ENCODE data around the gene MPIG6B.
A peak's percentile ranks its signal among the peaks of the same experiment; 100 is the strongest.
"Not testable (repeated sequence)": the region's sequence is repeated elsewhere in the genome, so short reads cannot be mapped to it uniquely, and the experiment has no call there.

MPIG6B gene

GRCh38 chr6:31700740-31701401 is 22.3 kb upstream of the MPIG6B start:
- no peak for DNase-seq (ENCODE audit: low read depth in 2 of 3, low spot score in 1 of 3)

- DNase-seq (ENCODE audit: low read depth in 2 of 3, low spot score in 1 of 3), result no peak
Measured at GRCh38 chr6:31701666-31702404, 21.3 kb upstream of the MPIG6B start.

- DNase-seq (ENCODE audit: low read depth in 2 of 3, low spot score in 1 of 3), result peak; percentile 16 to 20 (median 20)
Measured at GRCh38 chr6:31702405-31702818, 20.8 kb upstream of the MPIG6B start.

- peak; percentile 93 to 98 (median 94) for DNase-seq (ENCODE audit: low read depth in 2 of 3, low spot score in 1 of 3)
Measured at GRCh38 chr6:31702819-31703716, 20.1 kb upstream of the MPIG6B start, which contains the start of gene ABHD16A. Gene ABHD16A, minus strand, starts transcription at chr6:31703324. Its CDS starts 43 bp downstream, at chr6:31703281.

- no peak for DNase-seq (ENCODE audit: low read depth in 2 of 3, low spot score in 1 of 3)
Measured at GRCh38 chr6:31705931-31706330, 17.2 kb upstream of the MPIG6B start.

GRCh38 chr6:31706599-31706998 is 16.6 kb upstream of the MPIG6B start, which contains the start of gene LY6G6F:
Gene LY6G6F, plus strand, starts transcription at chr6:31706866. Its CDS starts 41 bp downstream, at chr6:31706907.
- no peak for DNase-seq (ENCODE audit: low read depth in 2 of 3, low spot score in 1 of 3)

- no peak for DNase-seq (ENCODE audit: low read depth in 2 of 3, low spot score in 1 of 3)
Measured at GRCh38 chr6:31707701-31708100, 15.5 kb upstream of the MPIG6B start.

- no peak for DNase-seq (ENCODE audit: low read depth in 2 of 3, low spot score in 1 of 3)
Measured at GRCh38 chr6:31708224-31708623, 14.9 kb upstream of the MPIG6B start.

- not testable (repeated sequence) for DNase-seq (ENCODE audit: low read depth in 2 of 3, low spot score in 1 of 3)
Measured at GRCh38 chr6:31709157-31709556, 14.0 kb upstream of the MPIG6B start.

- DNase-seq (ENCODE audit: low read depth in 2 of 3, low spot score in 1 of 3), result no peak
Measured at GRCh38 chr6:31710523-31711219, 12.5 kb upstream of the MPIG6B start.

- no peak for DNase-seq (ENCODE audit: low read depth in 2 of 3, low spot score in 1 of 3)
Measured at GRCh38 chr6:31711233-31711632, 11.9 kb upstream of the MPIG6B start.

- no peak for DNase-seq (ENCODE audit: low read depth in 2 of 3, low spot score in 1 of 3)
Measured at GRCh38 chr6:31712296-31712695, 10.9 kb upstream of the MPIG6B start.

GRCh38 chr6:31713465-31713864 is 9.7 kb upstream of the MPIG6B start:
- DNase-seq (ENCODE audit: low read depth in 2 of 3, low spot score in 1 of 3), result no peak

GRCh38 chr6:31713991-31714684 is 9.0 kb upstream of the MPIG6B start:
- DNase-seq (ENCODE audit: low read depth in 2 of 3, low spot score in 1 of 3), result no peak

GRCh38 chr6:31715022-31715958 is 7.9 kb upstream of the MPIG6B start, which contains the start of gene LY6G6D:
Gene LY6G6D, plus strand, starts transcription at chr6:31715348. Its CDS starts 8 bp downstream, at chr6:31715356.
- DNase-seq (ENCODE audit: low read depth in 2 of 3, low spot score in 1 of 3), result no peak

GRCh38 chr6:31717499-31718222 is 5.5 kb upstream of the MPIG6B start:
- no peak for DNase-seq (ENCODE audit: low read depth in 2 of 3, low spot score in 1 of 3)

GRCh38 chr6:31718265-31718664 is 4.9 kb upstream of the MPIG6B start:
- DNase-seq (ENCODE audit: low read depth in 2 of 3, low spot score in 1 of 3), result no peak

GRCh38 chr6:31719001-31719400 is 4.2 kb upstream of the MPIG6B start:
- DNase-seq (ENCODE audit: low read depth in 2 of 3, low spot score in 1 of 3), result no peak
